Measurements from ENCODE around the gene CELF2. TPM values are rescaled to one million over a fixed set of nuclear protein-coding genes. Genes with fewer than 3 reads are reported as not detected.
A peak's percentile ranks its signal among the peaks of the same experiment; 100 is the strongest.

Gene CELF2
- total and polyA plus RNA-seq, 2 donors from 2014 or later: 1.7 to 39.2 TPM

GRCh38 chr10:11301571-11302111 is 284.0 kb downstream of the CELF2 start:
- no peaks in the 10 kb centered on the region for H3K9me3 ChIP-seq (ENCODE audit: control insufficient read depth in 2 of 3, insufficient read depth in 1 of 3, low read length in 3 of 3)
- peak in 1 of 5 donors; percentile 53 for DNase-seq
- no peaks in the 10 kb centered on the region for H3K4me1 ChIP-seq (ENCODE audit: control insufficient read depth in 2 of 3, insufficient read depth in 2 of 3, low read depth in 1 of 3, low read length in 3 of 3)
- H3K9ac ChIP-seq (ENCODE audit: low read length in 3 of 3): no peak overlapping the region
- H3K4me3 ChIP-seq (ENCODE audit: low read length in 3 of 3): no peak overlapping the region
- intact Hi-C loops (cut with DNase I): no loop called here
- no peaks in the 10 kb centered on the region for H3K36me3 ChIP-seq (ENCODE audit: control insufficient read depth in 2 of 3, insufficient read depth in 3 of 3, low read length in 3 of 3)
- FAIRE-seq: no peak
- no peak overlapping the region for H3K27ac ChIP-seq (ENCODE audit: low read depth in 2 of 2, low read length in 2 of 2)
- TF ChIP-seq CTCF (IDR thresholded peaks at IDR 0.05; ENCODE audit: borderline replicate concordance, extremely low read depth, insufficient read depth): no peak
- no peaks in the 10 kb centered on the region for H3K27me3 ChIP-seq (ENCODE audit: control insufficient read depth, insufficient read depth, low read length)

GRCh38 chr10:11302181-11302580 is 284.5 kb downstream of the CELF2 start:
- H3K9me3 ChIP-seq (ENCODE audit: control insufficient read depth in 2 of 3, insufficient read depth in 1 of 3, low read length in 3 of 3): no peaks in the 10 kb centered on the region
- H3K4me1 ChIP-seq (ENCODE audit: control insufficient read depth in 2 of 3, insufficient read depth in 2 of 3, low read depth in 1 of 3, low read length in 3 of 3): no peaks in the 10 kb centered on the region
- no peaks in the 10 kb centered on the region for H3K27me3 ChIP-seq (ENCODE audit: control insufficient read depth, insufficient read depth, low read length)
- peak in 1 of 5 donors; percentile 41 for DNase-seq
- H3K27ac ChIP-seq (ENCODE audit: low read depth in 2 of 2, low read length in 2 of 2): no peak overlapping the region
- intact Hi-C loops (cut with DNase I): no loop called here
- no peak overlapping the region for H3K9ac ChIP-seq (ENCODE audit: low read length in 3 of 3)
- H3K36me3 ChIP-seq (ENCODE audit: control insufficient read depth in 2 of 3, insufficient read depth in 3 of 3, low read length in 3 of 3): no peaks in the 10 kb centered on the region
- TF ChIP-seq CTCF (IDR thresholded peaks at IDR 0.05; ENCODE audit: borderline replicate concordance, extremely low read depth, insufficient read depth): no peak
- no peak for FAIRE-seq
- no peak overlapping the region for H3K4me3 ChIP-seq (ENCODE audit: low read length in 3 of 3)

GRCh38 chr10:11303361-11304170 is 285.9 kb downstream of the CELF2 start:
- DNase-seq (no peak), FAIRE-seq (no peak)
- intact Hi-C loops (cut with DNase I): no loop called here
- H3K9me3 ChIP-seq (ENCODE audit: control insufficient read depth in 2 of 3, insufficient read depth in 1 of 3, low read length in 3 of 3): peaks cover 0 to 6% (median 3%) of the 10 kb centered on the region in 3 donors
- no peak overlapping the region for H3K9ac ChIP-seq (ENCODE audit: low read length in 3 of 3)
- no peak overlapping the region for H3K4me3 ChIP-seq (ENCODE audit: low read length in 3 of 3)
- no peaks in the 10 kb centered on the region for H3K36me3 ChIP-seq (ENCODE audit: control insufficient read depth in 2 of 3, insufficient read depth in 3 of 3, low read length in 3 of 3)
- H3K4me1 ChIP-seq (ENCODE audit: control insufficient read depth in 2 of 3, insufficient read depth in 2 of 3, low read depth in 1 of 3, low read length in 3 of 3): no peaks in the 10 kb centered on the region
- no peaks in the 10 kb centered on the region for H3K27me3 ChIP-seq (ENCODE audit: control insufficient read depth, insufficient read depth, low read length)
- no peak for TF ChIP-seq CTCF (IDR thresholded peaks at IDR 0.05; ENCODE audit: borderline replicate concordance, extremely low read depth, insufficient read depth)
- no peak overlapping the region for H3K27ac ChIP-seq (ENCODE audit: low read depth in 2 of 2, low read length in 2 of 2)

Data from kidney (tissue), 14 donors.